ENCODE results near the gene PRICKLE2. TPM values are rescaled to one million over a fixed set of nuclear protein-coding genes. Genes with fewer than 3 reads are reported as not detected.

PRICKLE2 gene
- polyA plus RNA-seq, 3 donors: 17.3 to 19.0 (median 19.0) TPM

- no peak for DNase-seq (ENCODE audit: low read depth in 3 of 3, low spot score in 2 of 3)
Measured at GRCh38 chr3:64138046-64138445, 87.2 kb downstream of the PRICKLE2 start.

- DNase-seq (ENCODE audit: low read depth in 3 of 3, low spot score in 2 of 3): no peak
Measured at GRCh38 chr3:64134882-64135281, 90.4 kb downstream of the PRICKLE2 start.

GRCh38 chr3:64133987-64134386 is 91.3 kb downstream of the PRICKLE2 start:
- no peak for DNase-seq (ENCODE audit: low read depth in 3 of 3, low spot score in 2 of 3)

GRCh38 chr3:64133272-64133671 is 92.0 kb downstream of the PRICKLE2 start:
- DNase-seq (ENCODE audit: low read depth in 3 of 3, low spot score in 2 of 3): no peak

GRCh38 chr3:64131725-64132469 is 93.4 kb downstream of the PRICKLE2 start:
- DNase-seq (ENCODE audit: low read depth in 3 of 3, low spot score in 2 of 3): no peak

GRCh38 chr3:64130436-64130835 is 94.8 kb downstream of the PRICKLE2 start:
- no peak for DNase-seq (ENCODE audit: low read depth in 3 of 3, low spot score in 2 of 3)

GRCh38 chr3:64129581-64129980 is 95.7 kb downstream of the PRICKLE2 start:
- DNase-seq (ENCODE audit: low read depth in 3 of 3, low spot score in 2 of 3): no peak

GRCh38 chr3:64129106-64129505 is 96.2 kb downstream of the PRICKLE2 start:
- DNase-seq (ENCODE audit: low read depth in 3 of 3, low spot score in 2 of 3): no peak

- DNase-seq (ENCODE audit: low read depth in 3 of 3, low spot score in 2 of 3): no peak
Measured at GRCh38 chr3:64125561-64125960, 99.7 kb downstream of the PRICKLE2 start.

GRCh38 chr3:64123931-64124330 is 101.3 kb downstream of the PRICKLE2 start:
- no peak for DNase-seq (ENCODE audit: low read depth in 3 of 3, low spot score in 2 of 3)

GRCh38 chr3:64122476-64122875 is 102.8 kb downstream of the PRICKLE2 start:
- DNase-seq (ENCODE audit: low read depth in 3 of 3, low spot score in 2 of 3): no peak

GRCh38 chr3:64121750-64122311 is 103.4 kb downstream of the PRICKLE2 start:
- DNase-seq (ENCODE audit: low read depth in 3 of 3, low spot score in 2 of 3): no peak

GRCh38 chr3:64120876-64121275 is 104.4 kb downstream of the PRICKLE2 start:
- no peak for DNase-seq (ENCODE audit: low read depth in 3 of 3, low spot score in 2 of 3)

- no peak for DNase-seq (ENCODE audit: low read depth in 3 of 3, low spot score in 2 of 3)
Measured at GRCh38 chr3:64117483-64117882, 107.8 kb downstream of the PRICKLE2 start.

- DNase-seq (ENCODE audit: low read depth in 3 of 3, low spot score in 2 of 3): no peak
Measured at GRCh38 chr3:64114651-64115050, 110.6 kb downstream of the PRICKLE2 start.

- no peak for DNase-seq (ENCODE audit: low read depth in 3 of 3, low spot score in 2 of 3)
Measured at GRCh38 chr3:64111872-64112271, 113.4 kb downstream of the PRICKLE2 start.

- no peak for DNase-seq (ENCODE audit: low read depth in 3 of 3, low spot score in 2 of 3)
Measured at GRCh38 chr3:64111083-64111482, 114.2 kb downstream of the PRICKLE2 start.

- DNase-seq (ENCODE audit: low read depth in 3 of 3, low spot score in 2 of 3): no peak
Measured at GRCh38 chr3:64110071-64110470, 115.2 kb downstream of the PRICKLE2 start.

- DNase-seq (ENCODE audit: low read depth in 3 of 3, low spot score in 2 of 3): peak in 1 of 3 donors; percentile 32
Measured at GRCh38 chr3:64109438-64109837, 115.8 kb downstream of the PRICKLE2 start.

- no peak for DNase-seq (ENCODE audit: low read depth in 3 of 3, low spot score in 2 of 3)
Measured at GRCh38 chr3:64108784-64109317, 116.4 kb downstream of the PRICKLE2 start.

GRCh38 chr3:64108231-64108630 is 117.0 kb downstream of the PRICKLE2 start:
- no peak for DNase-seq (ENCODE audit: low read depth in 3 of 3, low spot score in 2 of 3)

GRCh38 chr3:64107190-64107589 is 118.1 kb downstream of the PRICKLE2 start:
- no peak for DNase-seq (ENCODE audit: low read depth in 3 of 3, low spot score in 2 of 3)

Data from right renal cortex interstitium (tissue), 3 donors.